Thymus (tissue), 11 donors: ENCODE results near the gene BICC1. TPM values are rescaled to one million over a fixed set of nuclear protein-coding genes. Genes with fewer than 3 reads are reported as not detected.

Experiments used
- DNase-seq, 9 donors: peaks; one replicate each; pipeline ENCODE4 v3.0.0-alpha.2; 2013; ENCODE audit warnings: low spot score in 9 of 9, low read depth in 6 of 9, missing footprints in 1 of 9
- H3K27ac ChIP-seq, 2 donors: one replicate each; pipeline ENCODE4 v1.5.1; 2013; ENCODE audit warnings: control low read depth in 1 of 2, low read depth in 1 of 2, low read length in 1 of 2, mild to moderate bottlenecking in 1 of 2, moderate library complexity in 1 of 2
- H3K27me3 ChIP-seq, 2 donors: one replicate each; pipeline ENCODE4 v1.5.1; 2013; ENCODE audit warnings: low read length in 1 of 2; ENCODE audit not compliant: control insufficient read depth in 2 of 2, insufficient read depth in 1 of 2
- H3K36me3 ChIP-seq, 2 donors: one replicate each; pipeline ENCODE4 v1.5.1; 2013; ENCODE audit warnings: low read length in 1 of 2, mild to moderate bottlenecking in 1 of 2, moderate library complexity in 1 of 2; ENCODE audit not compliant: control insufficient read depth in 2 of 2, insufficient read depth in 2 of 2
- H3K4me1 ChIP-seq, 2 donors: one replicate each; pipeline ENCODE4 v1.5.1; 2013; ENCODE audit warnings: low read length in 2 of 2; ENCODE audit not compliant: control insufficient read depth in 2 of 2, insufficient read depth in 2 of 2
- H3K4me3 ChIP-seq, 2 donors: one replicate each; pipeline ENCODE4 v1.5.1; 2013; ENCODE audit warnings: low read length in 2 of 2, control low read depth in 1 of 2, mild to moderate bottlenecking in 1 of 2
- H3K9me3 ChIP-seq, 2 donors: one replicate each; pipeline ENCODE4 v1.5.1; 2013; ENCODE audit warnings: low read length in 1 of 2, mild to moderate bottlenecking in 1 of 2; ENCODE audit not compliant: control insufficient read depth in 2 of 2, insufficient read depth in 1 of 2
- WGBS: extraction: QIAGEN DNeasy Blood & Tissue Kit; methylation state at CpG from one replicate; pipeline ENCODE4 v1.1.7; 2013; 5-methylcytosine and 5-hydroxymethylcytosine counted together
- polyA plus RNA-seq: library from polyadenylated mRNA; stranded (reverse); fragments of 200-250 nt; gene quantifications from one replicate; pipeline ENCODE4 v1.2.3, GENCODE V29; 2013
- total RNA-seq: library from RNA; stranded (reverse); fragments of 120-200 nt; gene quantifications from one replicate; pipeline ENCODE4 v1.2.4, GENCODE V29; 2013
- donor health status: healthy.

The BICC1 gene
- total and polyA plus RNA-seq, 2 donors: 1.8 to 1.9 TPM

GRCh38 chr10:58555170-58555929, 42.7 kb downstream of the BICC1 start:
- Histone ChIP-seq H3K4me1 (no peaks in the 10 kb centered on the region), H3K36me3 (no peaks in the 10 kb centered on the region), H3K4me3 (no peak overlapping the region), H3K9me3 (no peaks in the 10 kb centered on the region), H3K27ac (no peak overlapping the region), H3K27me3 (no peaks in the 10 kb centered on the region)
- DNase-seq: no peak
- 91% methylated on average over 4 of the region's 4 CpGs for WGBS

GRCh38 chr10:58555930-58556311, 43.2 kb downstream of the BICC1 start:
- Histone ChIP-seq H3K27me3 (no peaks in the 10 kb centered on the region), H3K9me3 (no peaks in the 10 kb centered on the region), H3K27ac (no peak overlapping the region), H3K4me1 (no peaks in the 10 kb centered on the region), H3K36me3 (no peaks in the 10 kb centered on the region), H3K4me3 (no peak overlapping the region)
- 96% methylated on average over 2 of the region's 2 CpGs for WGBS
- DNase-seq: no peak

GRCh38 chr10:58556516-58557165, 44.0 kb downstream of the BICC1 start:
- Histone ChIP-seq H3K27me3 (no peaks in the 10 kb centered on the region), H3K4me1 (no peaks in the 10 kb centered on the region), H3K9me3 (no peaks in the 10 kb centered on the region), H3K36me3 (no peaks in the 10 kb centered on the region), H3K4me3 (no peak overlapping the region), H3K27ac (no peak overlapping the region)
- no peak for DNase-seq
- WGBS: 83% methylated on average over 5 of the region's 5 CpGs

GRCh38 chr10:58557714-58558113, 45.0 kb downstream of the BICC1 start:
- H3K36me3 ChIP-seq: no peaks in the 10 kb centered on the region
- H3K4me3 ChIP-seq: no peak overlapping the region
- WGBS: 93% methylated on average over 1 of the region's 1 CpG
- peaks cover 0 to 1% of the 10 kb centered on the region in 2 donors for H3K9me3 ChIP-seq
- no peak for DNase-seq
- H3K27me3 ChIP-seq: no peaks in the 10 kb centered on the region
- H3K4me1 ChIP-seq: no peaks in the 10 kb centered on the region
- H3K27ac ChIP-seq: no peak overlapping the region

GRCh38 chr10:58560068-58560467, 47.4 kb downstream of the BICC1 start:
- Histone ChIP-seq H3K4me1 (no peaks in the 10 kb centered on the region), H3K36me3 (no peaks in the 10 kb centered on the region), H3K27me3 (no peaks in the 10 kb centered on the region), H3K27ac (no peak overlapping the region), H3K4me3 (no peak overlapping the region), H3K9me3 (peaks cover 0 to 5% of the 10 kb centered on the region in 2 donors)
- no peak for DNase-seq
- WGBS: 97% methylated on average over 2 of the region's 2 CpGs

GRCh38 chr10:58565271-58565670, 52.6 kb downstream of the BICC1 start:
- H3K4me3 ChIP-seq: no peak overlapping the region
- 97% methylated on average over 2 of the region's 2 CpGs for WGBS
- H3K27me3 ChIP-seq: no peaks in the 10 kb centered on the region

GRCh38 chr10:58567652-58568051, 55.0 kb downstream of the BICC1 start:
- H3K27me3 ChIP-seq: no peaks in the 10 kb centered on the region
- no peak for DNase-seq
- 94% methylated on average over 1 of the region's 1 CpG for WGBS
- H3K4me1 ChIP-seq: no peaks in the 10 kb centered on the region
- no peak overlapping the region for H3K27ac ChIP-seq
- H3K9me3 ChIP-seq: peaks cover 0 to 5% of the 10 kb centered on the region in 2 donors
- no peak overlapping the region for H3K4me3 ChIP-seq
- H3K36me3 ChIP-seq: no peaks in the 10 kb centered on the region

More at GRCh38 chr10:58565271-58565670, 52.6 kb downstream of the BICC1 start:
- Histone ChIP-seq H3K27ac (no peak overlapping the region), H3K36me3 (no peaks in the 10 kb centered on the region), H3K4me1 (no peaks in the 10 kb centered on the region), H3K9me3 (peaks cover 0 to 5% of the 10 kb centered on the region in 2 donors)
- DNase-seq: no peak

- H3K4me3 ChIP-seq: no peak overlapping the region
- no peaks in the 10 kb centered on the region for H3K4me1 ChIP-seq
- no peaks in the 10 kb centered on the region for H3K36me3 ChIP-seq
- H3K9me3 ChIP-seq: no peaks in the 10 kb centered on the region
- 87% methylated on average over 2 of the region's 2 CpGs for WGBS
- no peaks in the 10 kb centered on the region for H3K27me3 ChIP-seq
- no peak for DNase-seq
- no peak overlapping the region for H3K27ac ChIP-seq
These were observed 55.8 kb downstream of the BICC1 start for GRCh38 chr10:58568428-58568935.

- Histone ChIP-seq H3K4me1 (no peaks in the 10 kb centered on the region), H3K27me3 (no peaks in the 10 kb centered on the region), H3K9me3 (no peaks in the 10 kb centered on the region), H3K27ac (no peak overlapping the region), H3K4me3 (no peak overlapping the region), H3K36me3 (no peaks in the 10 kb centered on the region)
- WGBS: 100% methylated on average over 1 of the region's 1 CpG
- DNase-seq: no peak
These were observed 57.6 kb downstream of the BICC1 start for GRCh38 chr10:58570307-58570723.
